ENCODE results near the gene PCNX2.

DNA sequence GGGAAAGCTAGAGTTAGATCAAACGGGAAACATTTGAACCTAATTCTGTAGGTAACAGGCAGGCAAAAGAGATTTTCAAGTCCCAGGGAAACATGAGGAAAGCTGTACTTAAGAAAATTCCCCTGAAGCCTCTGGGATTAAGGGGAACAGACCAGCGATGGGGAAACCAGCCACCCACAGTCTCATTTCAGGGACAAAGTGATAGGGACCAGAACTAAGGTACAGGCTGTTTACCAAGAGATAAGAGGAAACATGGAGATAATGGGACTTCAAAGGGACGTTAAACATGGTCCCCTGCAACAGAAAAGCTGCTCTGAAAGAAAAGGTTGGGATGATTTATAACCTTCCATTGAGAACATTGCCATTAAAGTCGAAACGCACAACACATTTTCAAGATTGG lies 260.7 kb downstream of the PCNX2 start:
- TF ChIP-seq CTCF (IDR thresholded peaks at IDR 0.05) (no peak), EZH2 (IDR thresholded peaks at IDR 0.05; ENCODE audit: borderline replicate concordance, insufficient read depth, low read depth, low read length, poor library complexity, severe bottlenecking) (no peak)

All from B cell (primary cell).